Nephron progenitor cell (in vitro differentiated cells): ENCODE data around the gene ARPIN.

Experiments used
- DNase-seq: peaks from one replicate; pipeline ENCODE4 v3.0.0; 2021
- H3K27ac Mint-ChIP-seq: 2 replicates; pipeline ENCODE4 v1.8.0; 2021; ENCODE audit warnings: mild to moderate bottlenecking, moderate library complexity, mixed read lengths
- H3K27me3 Mint-ChIP-seq: 2 replicates; pipeline ENCODE4 v1.8.0; 2021; ENCODE audit warnings: mild to moderate bottlenecking, low read depth, mixed read lengths; ENCODE audit not compliant: poor library complexity
- H3K36me3 Mint-ChIP-seq: 2 replicates; pipeline ENCODE4 v1.8.0; 2021; ENCODE audit warnings: low read depth, mixed read lengths
- H3K4me1 Mint-ChIP-seq: 2 replicates; pipeline ENCODE4 v1.8.0; 2021; ENCODE audit warnings: mixed read lengths
- H3K4me3 Mint-ChIP-seq: 2 replicates; pipeline ENCODE4 v1.8.0; 2021; ENCODE audit warnings: mild to moderate bottlenecking, moderate library complexity, mixed read lengths
- H3K9me3 Mint-ChIP-seq: 2 replicates; pipeline ENCODE4 v1.8.0; 2021; ENCODE audit warnings: mild to moderate bottlenecking, moderate library complexity, mixed read lengths
- CTCF ChIP-seq: fragments of 200-600 bp; sonication (generic); IDR thresholded peaks from 2 replicates; pipeline ENCODE4 v1.5.0; 2021; ENCODE audit warnings: antibody characterized with exemption

The ARPIN gene

DNA sequence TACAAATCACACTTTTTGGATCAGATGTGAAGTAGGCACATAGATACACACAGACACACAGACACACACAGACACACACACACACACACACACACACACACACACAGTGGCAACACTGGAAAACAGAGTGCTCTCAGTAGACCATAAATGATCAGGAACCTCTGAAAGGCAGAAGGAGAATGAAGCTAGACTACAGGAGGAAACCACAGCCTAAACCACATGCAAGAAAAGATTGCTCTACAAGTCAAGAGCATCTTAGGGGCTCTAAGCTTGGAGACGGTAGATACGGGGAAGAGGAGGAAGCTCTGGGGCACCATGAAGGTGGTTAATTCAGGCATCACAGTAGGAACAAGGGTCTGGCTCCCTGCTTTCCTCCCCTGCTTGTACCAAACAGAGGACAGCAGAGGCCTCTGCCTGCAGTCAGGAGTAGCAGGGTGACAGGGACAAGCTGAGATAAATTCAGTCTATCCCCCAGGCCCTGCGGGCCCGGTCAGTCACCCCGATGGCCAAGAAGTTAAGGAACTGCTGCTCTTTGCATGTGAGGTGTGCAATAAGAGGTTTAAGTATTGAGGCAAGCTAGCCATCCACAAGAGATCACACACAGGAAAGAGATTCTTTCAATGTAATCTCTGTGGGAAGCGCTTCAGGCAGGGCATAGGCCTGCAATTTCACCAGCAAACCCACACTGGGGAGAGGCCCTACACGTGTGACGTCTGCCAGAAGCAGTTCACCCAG lies 23.5 kb upstream of the ARPIN start:
- Mint-ChIP-seq H3K27me3 (peaks cover 14% of the 10 kb centered on the region), H3K27ac (no peak overlapping the region), H3K4me1 (peaks cover 5% of the 10 kb centered on the region), H3K4me3 (no peak overlapping the region), H3K36me3 (no peaks in the 10 kb centered on the region), H3K9me3 (no peaks in the 10 kb centered on the region)
- DNase-seq = no peak
- no peak for TF ChIP-seq CTCF

GRCh38 chr15:89932880-89933279 lies 20.1 kb upstream of the ARPIN start:
- Mint-ChIP-seq H3K27ac (no peak overlapping the region), H3K36me3 (no peaks in the 10 kb centered on the region), H3K27me3 (peaks cover 15% of the 10 kb centered on the region), H3K4me3 (no peak overlapping the region), H3K4me1 (peaks cover 5% of the 10 kb centered on the region), H3K9me3 (no peaks in the 10 kb centered on the region)
- no peak for TF ChIP-seq CTCF
- no peak for DNase-seq

DNA sequence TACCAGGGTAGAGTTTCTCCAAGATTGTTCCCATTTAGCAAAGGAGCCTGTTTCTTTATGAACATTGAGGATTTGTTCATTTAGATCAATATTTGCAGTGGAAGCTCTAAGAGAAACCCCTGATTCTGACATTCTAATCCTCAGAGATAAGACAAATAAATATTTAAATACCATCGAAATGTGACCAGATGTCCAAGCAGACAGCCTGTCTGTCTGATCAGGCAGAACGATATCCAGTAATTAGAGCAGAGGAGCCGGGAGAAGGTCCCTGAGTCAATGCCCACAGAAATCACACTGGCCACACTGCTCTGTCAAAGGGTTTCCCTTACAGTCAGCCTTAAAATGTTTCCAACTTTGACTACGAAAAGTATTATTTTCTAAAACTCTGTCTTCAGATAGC lies 15.7 kb upstream of the ARPIN start:
- H3K36me3 Mint-ChIP-seq = no peaks in the 10 kb centered on the region
- H3K27ac Mint-ChIP-seq = no peak overlapping the region
- no peak for DNase-seq

GRCh38 chr15:89926158-89926557 lies 13.4 kb upstream of the ARPIN start:
- Mint-ChIP-seq H3K27ac (no peak overlapping the region), H3K4me3 (no peak overlapping the region), H3K4me1 (no peaks in the 10 kb centered on the region), H3K9me3 (no peaks in the 10 kb centered on the region), H3K27me3 (peaks cover 15% of the 10 kb centered on the region), H3K36me3 (no peaks in the 10 kb centered on the region)
- no peak for DNase-seq
- no peak for TF ChIP-seq CTCF

More for the DNA sequence above, 15.7 kb upstream of the ARPIN start:
- H3K27me3 Mint-ChIP-seq = peaks cover 20% of the 10 kb centered on the region
- H3K9me3 Mint-ChIP-seq = no peaks in the 10 kb centered on the region
- H3K4me1 Mint-ChIP-seq = peaks cover 4% of the 10 kb centered on the region
- no peak for TF ChIP-seq CTCF
- H3K4me3 Mint-ChIP-seq = no peak overlapping the region

GRCh38 chr15:89917442-89918101 lies 4.8 kb upstream of the ARPIN start:
- TF ChIP-seq CTCF = no peak
- Mint-ChIP-seq H3K27ac (no peak overlapping the region), H3K4me3 (no peak overlapping the region), H3K9me3 (no peaks in the 10 kb centered on the region), H3K4me1 (peaks cover 14% of the 10 kb centered on the region), H3K36me3 (no peaks in the 10 kb centered on the region), H3K27me3 (peaks cover 9% of the 10 kb centered on the region)
- DNase-seq = no peak

DNA sequence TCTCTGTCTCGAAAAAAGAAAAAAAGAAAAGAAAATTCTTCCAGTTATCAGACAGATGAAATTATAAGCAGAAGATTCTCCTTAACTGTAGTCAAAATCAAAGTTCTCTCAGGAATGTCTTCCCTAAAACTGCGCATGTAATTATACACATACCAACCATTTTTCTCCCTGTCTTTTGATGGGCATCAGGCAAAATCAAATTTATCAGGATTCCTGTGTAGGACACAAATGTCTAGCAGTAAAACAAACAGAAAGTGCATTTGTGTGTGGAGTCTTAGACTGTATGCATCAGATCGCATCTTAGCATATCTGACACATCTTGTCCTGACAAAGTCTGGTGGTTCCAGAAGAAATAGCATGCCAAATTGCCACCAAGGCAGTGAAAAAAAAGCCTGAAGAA lies 3.9 kb upstream of the ARPIN start:
- DNase-seq = no peak
- TF ChIP-seq CTCF = no peak
- H3K27me3 Mint-ChIP-seq = peaks cover 11% of the 10 kb centered on the region
- H3K27ac Mint-ChIP-seq = peak overlapping the region; percentile 18
- no peak overlapping the region for H3K4me3 Mint-ChIP-seq
- peaks cover 21% of the 10 kb centered on the region for H3K4me1 Mint-ChIP-seq
- H3K36me3 Mint-ChIP-seq = no peaks in the 10 kb centered on the region
- no peaks in the 10 kb centered on the region for H3K9me3 Mint-ChIP-seq
